HCT116 (cell line): ENCODE data around the gene ANXA6.

Experiments
- POLR2AphosphoS5 ChIP-seq: IDR thresholded peaks from 2 replicates; pipeline ENCODE4 v1.6.1; 2011; ENCODE audit warnings: mild to moderate bottlenecking, low read depth, low read length, moderate library complexity
- ZFX ChIP-seq: fragments of 450-650 bp; IDR thresholded peaks from 2 replicates; pipeline ENCODE4 v1.6.1; 2017
- TF ChIP-seq, protein P1 (sequence below): IDR thresholded peaks from 2 replicates; pipeline ENCODE4 v1.6.1; 2012

DNA sequence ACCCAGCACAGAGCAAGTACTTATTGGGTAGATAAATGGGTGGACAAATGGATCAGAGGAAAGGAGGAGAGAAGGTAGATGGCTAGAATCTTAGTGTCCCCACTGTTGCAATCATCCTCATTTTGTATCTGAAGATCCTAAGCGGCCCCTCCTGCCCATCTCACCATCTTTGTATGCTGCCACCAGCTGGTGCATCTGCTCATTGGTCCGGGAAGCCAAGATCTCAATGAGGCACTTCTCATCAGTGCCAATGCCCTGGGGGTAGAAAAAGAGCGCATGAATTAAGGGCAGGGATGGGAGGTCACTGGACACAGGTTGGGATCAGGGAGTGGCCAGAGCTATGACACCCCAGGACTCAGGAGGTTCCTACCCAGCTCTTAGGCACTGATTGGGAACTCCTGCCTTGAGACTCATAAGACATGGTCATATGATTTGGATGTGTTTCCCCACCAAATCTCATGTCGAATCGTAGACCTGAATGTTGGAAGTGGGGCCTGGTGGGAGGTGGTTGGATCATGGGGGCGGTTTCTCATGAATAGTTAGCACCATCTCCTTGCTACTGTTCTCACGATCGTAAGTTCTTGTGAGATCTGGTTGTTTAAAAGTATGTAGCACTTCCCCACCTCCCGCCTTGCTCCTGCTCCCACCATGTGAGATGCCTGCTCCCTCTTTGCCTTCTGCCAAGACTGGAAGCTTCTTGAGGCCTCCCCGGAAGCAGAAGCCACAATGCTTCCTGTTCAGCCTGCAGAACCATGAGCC lies 20.3 kb downstream of the ANXA6 start:
- TF ChIP-seq, protein P1, sequence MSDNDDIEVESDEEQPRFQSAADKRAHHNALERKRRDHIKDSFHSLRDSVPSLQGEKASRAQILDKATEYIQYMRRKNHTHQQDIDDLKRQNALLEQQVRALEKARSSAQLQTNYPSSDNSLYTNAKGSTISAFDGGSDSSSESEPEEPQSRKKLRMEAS, result no peak
- no peak for TF ChIP-seq ZFX
- TF ChIP-seq POLR2AphosphoS5, result no peak
